Esophagus muscularis mucosa (tissue), 4 donors: ENCODE results near the gene TRIM29. TPM values are rescaled to one million over a fixed set of nuclear protein-coding genes. Genes with fewer than 3 reads are reported as not detected.
A peak's percentile ranks its signal among the peaks of the same experiment; 100 is the strongest.
"Not testable (repeated sequence)": the region's sequence is repeated elsewhere in the genome, so short reads cannot be mapped to it uniquely, and the experiment has no call there.

ENCODE experiments used
- DNase-seq: peaks from one replicate; pipeline ENCODE4 v3.0.0-alpha.2; 2017; ENCODE audit errors: extremely low spot score
- H3K27ac ChIP-seq, 4 donors: fragments of 200-600 bp; sonication (generic); replicated peaks in 1 of 4; 1 replicate in 3 of 4; 2 replicates in 1 of 4; pipeline ENCODE4 v1.5.1; 2016 to 2019; ENCODE audit warnings: mild to moderate bottlenecking in 1 of 4
- H3K27me3 ChIP-seq, 4 donors: fragments of 200-600 bp; sonication (generic); one replicate each; pipeline versions ENCODE4 v1.5.1 to v1.6.0; 2016 to 2019
- H3K36me3 ChIP-seq, 4 donors: fragments of 200-600 bp; sonication (generic); one replicate each; pipeline ENCODE4 v1.5.1; 2016 to 2019
- H3K4me1 ChIP-seq, 4 donors: fragments of 200-600 bp; sonication (generic); one replicate each; pipeline ENCODE4 v1.5.1; 2016 to 2019
- H3K4me3 ChIP-seq, 4 donors: fragments of 200-600 bp; sonication (generic); 1 replicate in 2 of 4; 2 replicates in 2 of 4; pipeline ENCODE4 v1.5.1; 2016 to 2019; ENCODE audit warnings: mild to moderate bottlenecking in 4 of 4, moderate library complexity in 1 of 4
- H3K9me3 ChIP-seq, 4 donors: fragments of 200-600 bp; sonication (generic); 1 replicate in 3 of 4; 2 replicates in 1 of 4; pipeline ENCODE4 v1.5.1; 2016 to 2019
- EP300 ChIP-seq: sonication (generic); formaldehyde crosslinking; IDR thresholded peaks from one replicate; pipeline ENCODE4 v1.6.1; 2017; ENCODE audit warnings: antibody characterized with exemption
- POLR2A ChIP-seq: fragments of 450-650 bp; IDR thresholded peaks from one replicate; pipeline ENCODE4 v1.6.1; 2017; ENCODE audit warnings: antibody characterized with exemption, moderate library complexity, mild to moderate bottlenecking, low read depth
- POLR2AphosphoS5 ChIP-seq, 2 donors: sonication (generic); formaldehyde crosslinking; IDR thresholded peaks; one replicate each; pipeline ENCODE4 v1.6.1; 2017; ENCODE audit warnings: antibody characterized with exemption in 2 of 2
- WGBS: methylation state at CpG from one replicate; pipeline ENCODE4 v1.1.5; 2018; 5-methylcytosine and 5-hydroxymethylcytosine counted together
- intact Hi-C: fragments of 100-400 bp; cut with DNase I; formaldehyde crosslinking; loops from one replicate; pipeline ENCODE4 v1.15.1; 2023
- total RNA-seq, 4 donors: library from RNA; depleted of rRNA; stranded (reverse); fragments of >200 nt; gene quantifications; one replicate each; pipeline versions ENCODE4 v1.1.0 to v1.2.1, GENCODE V29; 2016
- TF ChIP-seq, protein P1 (sequence below), 3 experiments: fragments of 200-600 bp in 2 of 3; fragments of 450-650 bp in 1 of 3; sonication (generic) in 2 of 3; IDR thresholded peaks; one replicate each; pipeline ENCODE4 v1.5.1; 2017 to 2019; ENCODE audit warnings: antibody characterized with exemption in 3 of 3, mild to moderate bottlenecking in 2 of 3, moderate library complexity in 1 of 3

The TRIM29 gene
- total RNA-seq, 4 donors from 2014 or later = 0.45 to 1.3 (median 0.75) TPM

DNA sequence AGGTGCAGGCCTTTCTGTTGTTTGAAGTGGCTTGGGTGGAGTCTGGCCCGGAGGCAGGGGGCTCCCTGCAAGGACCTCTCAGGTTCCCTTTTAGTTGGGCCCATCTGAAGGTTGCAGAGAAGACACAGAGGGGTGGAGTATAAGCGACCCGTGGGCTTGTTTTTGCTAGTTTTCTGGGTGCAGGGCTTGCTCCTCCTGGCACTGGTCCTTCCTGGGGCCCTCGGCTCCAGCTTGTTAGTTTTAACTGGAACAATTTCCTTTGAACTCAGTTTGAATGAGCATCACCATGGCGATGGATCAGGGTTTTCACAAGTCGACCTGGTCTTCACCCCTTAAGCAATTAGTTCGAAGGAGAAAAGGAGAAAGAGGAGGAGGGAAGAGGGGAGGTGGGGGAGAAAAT is 44.5 kb upstream of the TRIM29 start:
- 60% methylated on average over 5 of the region's 7 CpGs for WGBS
- H3K9me3 ChIP-seq = no peaks in the 10 kb centered on the region
- no peaks in the 10 kb centered on the region for H3K36me3 ChIP-seq
- peak overlapping the region in 3 of 4 donors; percentile 68 to 79 (median 77) for H3K27ac ChIP-seq
- no peak overlapping the region for H3K4me3 ChIP-seq
- H3K4me1 ChIP-seq = peaks cover 50 to 90% (median 83%) of the 10 kb centered on the region in 4 donors
- no peaks in the 10 kb centered on the region for H3K27me3 ChIP-seq
- DNase-seq = peak; percentile 84
- TF ChIP-seq POLR2A = no peak
- TF ChIP-seq, protein P1, sequence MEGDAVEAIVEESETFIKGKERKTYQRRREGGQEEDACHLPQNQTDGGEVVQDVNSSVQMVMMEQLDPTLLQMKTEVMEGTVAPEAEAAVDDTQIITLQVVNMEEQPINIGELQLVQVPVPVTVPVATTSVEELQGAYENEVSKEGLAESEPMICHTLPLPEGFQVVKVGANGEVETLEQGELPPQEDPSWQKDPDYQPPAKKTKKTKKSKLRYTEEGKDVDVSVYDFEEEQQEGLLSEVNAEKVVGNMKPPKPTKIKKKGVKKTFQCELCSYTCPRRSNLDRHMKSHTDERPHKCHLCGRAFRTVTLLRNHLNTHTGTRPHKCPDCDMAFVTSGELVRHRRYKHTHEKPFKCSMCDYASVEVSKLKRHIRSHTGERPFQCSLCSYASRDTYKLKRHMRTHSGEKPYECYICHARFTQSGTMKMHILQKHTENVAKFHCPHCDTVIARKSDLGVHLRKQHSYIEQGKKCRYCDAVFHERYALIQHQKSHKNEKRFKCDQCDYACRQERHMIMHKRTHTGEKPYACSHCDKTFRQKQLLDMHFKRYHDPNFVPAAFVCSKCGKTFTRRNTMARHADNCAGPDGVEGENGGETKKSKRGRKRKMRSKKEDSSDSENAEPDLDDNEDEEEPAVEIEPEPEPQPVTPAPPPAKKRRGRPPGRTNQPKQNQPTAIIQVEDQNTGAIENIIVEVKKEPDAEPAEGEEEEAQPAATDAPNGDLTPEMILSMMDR (IDR thresholded peaks at IDR 0.05) = no peak
- no peak for TF ChIP-seq EP300
- TF ChIP-seq POLR2AphosphoS5 (IDR thresholded peaks at IDR 0.05) = no peak
- intact Hi-C loops = no loop called here

DNA sequence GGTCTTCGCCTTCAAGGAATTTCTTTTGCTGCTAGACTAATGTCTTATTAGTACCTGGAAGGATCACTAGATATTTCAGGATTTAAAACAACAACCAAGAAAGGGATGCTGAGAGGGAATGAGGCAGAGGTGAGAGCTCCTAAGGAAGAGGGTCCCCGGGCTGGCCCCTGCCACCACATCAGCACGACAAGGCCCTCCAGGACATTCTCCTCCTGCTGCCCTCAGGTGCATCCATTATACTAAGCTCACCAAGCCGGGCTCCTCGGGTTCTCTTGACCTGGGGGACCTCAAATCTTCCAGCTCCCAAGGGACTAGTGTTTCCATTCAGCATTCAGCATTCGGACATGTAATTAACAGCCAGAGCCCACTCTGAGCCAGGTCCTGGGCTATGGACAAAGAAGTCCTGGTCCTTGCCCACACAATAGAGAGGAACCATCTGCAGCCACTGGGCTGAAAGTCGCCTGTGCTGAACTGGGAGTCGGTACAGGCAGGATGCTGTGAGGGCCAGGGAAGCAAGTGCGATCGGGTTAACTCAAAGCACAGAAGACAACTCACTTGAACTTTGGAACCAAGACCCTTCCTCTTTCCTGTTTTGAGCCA is 43.6 kb upstream of the TRIM29 start:
- WGBS = 73% methylated on average over 10 of the region's 10 CpGs
- no peaks in the 10 kb centered on the region for H3K9me3 ChIP-seq
- H3K36me3 ChIP-seq = no peaks in the 10 kb centered on the region
- peak overlapping the region in 3 of 4 donors; percentile 23 to 79 (median 77) for H3K27ac ChIP-seq
- H3K4me1 ChIP-seq = peaks cover 43 to 81% (median 74%) of the 10 kb centered on the region in 4 donors
- intact Hi-C loops = no loop called here
- no peaks in the 10 kb centered on the region for H3K27me3 ChIP-seq
- DNase-seq = peak; percentile 78
- H3K4me3 ChIP-seq = no peak overlapping the region
- TF ChIP-seq POLR2A = no peak
- TF ChIP-seq EP300 = no peak
- TF ChIP-seq POLR2AphosphoS5 (IDR thresholded peaks at IDR 0.05) = no peak
- TF ChIP-seq, protein P1 (IDR thresholded peaks at IDR 0.05) = no peak

DNA sequence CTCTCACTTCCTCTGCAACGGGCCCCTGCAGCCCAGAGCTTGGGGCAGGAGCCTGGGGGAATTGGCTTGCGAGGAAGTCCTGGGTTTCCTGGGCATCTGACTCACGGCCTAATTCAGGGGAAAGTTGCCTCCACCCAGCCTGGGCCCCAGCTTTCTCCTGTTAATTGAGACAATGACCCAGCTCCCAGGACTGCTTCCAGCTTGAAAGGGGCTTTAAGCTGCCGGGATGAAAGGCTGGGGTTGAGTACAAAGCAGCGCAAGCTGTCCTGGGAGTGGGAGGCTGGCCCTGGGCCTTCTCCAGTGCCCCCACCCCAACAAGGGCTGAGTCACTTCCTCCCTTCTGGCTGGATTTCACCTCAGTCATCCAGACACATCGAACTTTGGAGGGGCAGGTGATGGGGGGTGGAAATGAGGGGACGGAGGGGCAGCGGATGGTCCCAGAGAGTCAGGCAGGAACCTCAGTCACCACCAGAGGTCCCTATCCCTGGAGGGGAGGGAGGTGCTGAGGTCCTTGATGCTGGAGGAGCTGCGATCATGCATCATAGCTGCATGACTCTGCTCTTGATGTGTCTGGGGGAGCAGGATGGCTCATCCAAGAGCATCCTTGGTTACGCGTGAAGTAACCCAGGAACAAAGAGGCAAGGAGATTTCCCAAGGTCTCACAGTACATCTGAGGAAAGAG is 42.8 kb upstream of the TRIM29 start:
- Histone ChIP-seq H3K9me3 (no peaks in the 10 kb centered on the region), H3K36me3 (no peaks in the 10 kb centered on the region), H3K4me1 (peaks cover 36 to 74% (median 66%) of the 10 kb centered on the region in 4 donors), H3K27me3 (no peaks in the 10 kb centered on the region), H3K27ac (peak overlapping the region; percentile 15 to 79 (median 36)), H3K4me3 (no peak overlapping the region)
- peak; percentile 90 for DNase-seq
- intact Hi-C loops = no loop called here
- WGBS = 83% methylated on average over 5 of the region's 11 CpGs
- TF ChIP-seq, protein P1 (IDR thresholded peaks at IDR 0.05) = no peak
- TF ChIP-seq POLR2AphosphoS5 (IDR thresholded peaks at IDR 0.05) = no peak
- no peak for TF ChIP-seq EP300
- no peak for TF ChIP-seq POLR2A

DNA sequence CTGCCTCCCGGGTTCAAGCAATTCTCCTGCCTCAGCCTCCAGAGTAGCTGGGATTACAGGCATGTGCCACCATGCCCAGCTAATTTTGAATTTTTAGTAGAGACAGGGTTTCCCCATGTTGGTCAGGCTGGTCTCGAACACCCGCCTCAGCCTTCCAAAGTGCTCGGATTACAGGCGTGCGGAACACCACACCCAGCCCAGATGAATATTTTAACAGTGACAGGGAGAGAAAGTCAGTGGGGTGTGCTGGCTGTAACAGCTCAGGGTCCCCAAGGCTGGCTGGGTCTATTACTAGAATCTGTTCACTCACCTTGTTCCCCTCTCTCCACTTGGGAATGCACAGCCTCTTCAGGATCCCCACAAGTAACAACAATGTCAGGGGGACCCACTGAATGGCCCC is 42.1 kb upstream of the TRIM29 start:
- H3K9me3 ChIP-seq, H3K27me3 ChIP-seq, H3K4me3 ChIP-seq, intact Hi-C loops, H3K36me3 ChIP-seq: not testable (repeated sequence)
- 80% methylated on average over 1 of the region's 6 CpGs for WGBS
- peaks cover 36 to 67% (median 60%) of the 10 kb centered on the region in 4 donors for H3K4me1 ChIP-seq
- peak; percentile 55 for DNase-seq
- peak overlapping the region in 3 of 4 donors; percentile 23 to 79 (median 49) for H3K27ac ChIP-seq

DNA sequence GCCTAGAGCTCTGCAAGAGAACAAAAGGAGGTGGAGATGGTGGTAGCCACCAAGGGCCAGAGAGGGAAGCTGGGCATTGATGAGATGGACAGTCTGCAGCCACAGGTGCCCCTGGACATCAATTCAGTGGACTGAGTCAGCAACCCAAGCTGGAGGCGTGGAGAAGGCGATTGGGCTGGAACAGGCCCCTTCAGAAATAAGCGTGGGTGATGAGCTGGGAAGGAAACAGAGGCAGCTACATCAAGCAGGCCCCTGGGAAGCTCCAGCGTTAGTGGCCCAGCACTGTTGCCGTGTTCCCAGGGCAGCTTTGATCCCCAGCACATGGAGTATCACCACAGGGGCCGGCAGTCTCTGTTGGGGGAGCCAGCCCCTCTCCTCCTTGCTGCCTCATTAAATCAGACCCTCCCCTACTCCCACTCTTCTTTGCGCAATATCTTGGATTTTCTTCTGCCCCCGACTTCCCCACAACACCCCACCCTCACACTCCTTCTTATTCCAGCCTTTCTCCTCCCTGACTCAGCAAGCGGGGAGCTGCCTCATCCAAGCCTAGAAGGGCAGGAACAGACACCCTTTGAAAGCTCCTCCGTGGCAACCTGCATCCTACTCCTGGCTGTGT is 41.3 kb upstream of the TRIM29 start:
- Histone ChIP-seq H3K27me3 (no peaks in the 10 kb centered on the region), H3K27ac (peak overlapping the region in 2 of 4 donors; percentile 31 to 64), H3K36me3 (no peaks in the 10 kb centered on the region), H3K9me3 (no peaks in the 10 kb centered on the region), H3K4me3 (no peak overlapping the region), H3K4me1 (peaks cover 36 to 59% (median 55%) of the 10 kb centered on the region in 4 donors)
- DNase-seq = peak; percentile 74
- intact Hi-C loops = loop anchor here (5.0 kb wide), 1 partner anchor 33 kb away; the partner anchor contains the start of gene OAF
- 68% methylated on average over 8 of the region's 10 CpGs for WGBS
- TF ChIP-seq POLR2AphosphoS5 (IDR thresholded peaks at IDR 0.05) (no peak), POLR2A (no peak), EP300 (no peak)
- TF ChIP-seq, protein P1 (IDR thresholded peaks at IDR 0.05) = no peak
